Measurements from ENCODE around the gene EHMT2. TPM values are rescaled to one million over a fixed set of nuclear protein-coding genes. Genes with fewer than 3 reads are reported as not detected.

The EHMT2 gene
- total and polyA plus RNA-seq, 2 of the 8 experiments (the other 6 are each of a cell fraction or from before 2014, with no cell fraction given), result 125 to 177 TPM

GRCh38 chr6:31884528-31885035 is 12.9 kb downstream of the EHMT2 start:
- POLR2A ChIA-PET (ENCODE audit: partially characterized antibody), result interaction anchor here (0.8 to 3.2 kb wide), 9 partner anchors 7 to 246 kb away, joined by 3 to 10 read pairs (median 6); partner anchors contain the start of gene EHMT2

More at GRCh38 chr6:31884528-31885035, 12.9 kb downstream of the EHMT2 start:
- CTCF ChIA-PET (ENCODE audit: partially characterized antibody), result interaction anchor here (0.5 to 1.5 kb wide), 4 partner anchors 25 to 1158 kb away, joined by 3 to 4 read pairs (median 4); no protein-coding TSS in a partner anchor
- Histone ChIP-seq H2BK12ac (ENCODE audit: low read depth, low read length) (no peak overlapping the region), H3K79me2 (ENCODE audit: control insufficient read depth in 1 of 2, insufficient read depth in 2 of 2, low read length in 2 of 2) (no peaks in the 10 kb centered on the region; a peak in 1 of 4 replicates), H2BK15ac (ENCODE audit: low read length) (no peak overlapping the region), H2AFZ (ENCODE audit: low read length) (no peak overlapping the region), H2AK5ac (ENCODE audit: low read depth, low read length) (no peak overlapping the region), H3K9ac (replicated peaks in 1 of 4; ENCODE audit: extremely low read depth in 1 of 4, low read depth in 3 of 4, low read length in 3 of 4) (no peak overlapping the region), H3K4me2 (ENCODE audit: insufficient read depth in 1 of 2, low read depth in 2 of 2, low read length in 2 of 2) (no peak overlapping the region), H3K79me1 (ENCODE audit: low read depth, low read length) (no peaks in the 10 kb centered on the region; the same call in 1 of the 2 replicates), H2BK20ac (ENCODE audit: low read length) (no peak overlapping the region), H4K20me1 (replicated peaks in 1 of 2; ENCODE audit: control insufficient read depth in 1 of 2, insufficient read depth in 2 of 2, low read length in 2 of 2) (peaks cover 5 to 26% of the 10 kb centered on the region in 2 experiments), H2BK120ac (replicated peaks; ENCODE audit: low read depth, low read length) (no peak overlapping the region), H4K8ac (ENCODE audit: extremely low read depth, insufficient read depth, low read length) (no peak overlapping the region; the same call in 1 of the 2 replicates), H3K18ac (ENCODE audit: extremely low read depth, low read length) (no peak overlapping the region), H3K56ac (replicated peaks; ENCODE audit: insufficient read length, low read depth, low read length) (no peak overlapping the region), H3K14ac (ENCODE audit: insufficient read length) (no peak overlapping the region), H3K27ac (ENCODE audit: low read depth, low read length) (no peak overlapping the region), H3K23ac (ENCODE audit: insufficient read length) (no peak overlapping the region), H3K23me2 (ENCODE audit: low read depth, low read length) (no peaks in the 10 kb centered on the region), H4K5ac (ENCODE audit: insufficient read length, low read depth, low read length) (no peak overlapping the region), H3K4ac (replicated peaks; ENCODE audit: insufficient read length, low read depth, low read length) (no peak overlapping the region), H3K4me3 (ENCODE audit: extremely low read depth in 1 of 4, insufficient read depth in 2 of 4, low read depth in 3 of 4, low read length in 4 of 4) (no peak overlapping the region), H2BK5ac (ENCODE audit: low read depth, low read length) (no peak overlapping the region), H3K4me1 (replicated peaks in 1 of 4; ENCODE audit: control insufficient read depth in 3 of 4, insufficient read depth in 4 of 4, low read length in 3 of 4) (no peaks in the 10 kb centered on the region), H3K9me3 (ENCODE audit: insufficient read depth in 2 of 2, low read depth in 1 of 2, low read length in 1 of 2) (no peaks in the 10 kb centered on the region), H3K27me3 (replicated peaks in 1 of 4; ENCODE audit: control insufficient read depth in 3 of 4, extremely low read depth in 1 of 4, insufficient read depth in 3 of 4, low read length in 3 of 4) (no peaks in the 10 kb centered on the region), H3K36me3 (ENCODE audit: control insufficient read depth in 2 of 4, insufficient read depth in 4 of 4, low read length in 3 of 4) (peaks cover 45 to 90% (median 75%) of the 10 kb centered on the region in 4 experiments), H4K91ac (replicated peaks; ENCODE audit: insufficient read length, low read length) (no peak overlapping the region)
- FAIRE-seq (no peak), DNase-seq (ENCODE audit: low read depth in 1 of 2, low spot score in 2 of 2) (no peak)
- WGBS, 2 experiments (ENCODE audit: extremely low coverage in 1 of 2, insufficient coverage in 1 of 2, insufficient read length in 1 of 2, insufficient replicate concordance in 2 of 2, low coverage in 1 of 2, low lambda C conversion rate in 2 of 2, missing lambda C conversion rate in 1 of 2), result 99% methylated on average over 20 of the region's 22 CpGs; no CpG with 5 or more reads in 1 of the 2 experiments
- TF ChIP-seq RNF2 (IDR thresholded peaks at IDR 0.05; ENCODE audit: borderline replicate concordance, low read depth, low read length, missing control alignments, poor library complexity, severe bottlenecking), result no peak

All from H1 (cell line).